Stomach (tissue), 19 donors: ENCODE results near the gene WTAP. TPM values are rescaled to one million over a fixed set of nuclear protein-coding genes. Genes with fewer than 3 reads are reported as not detected.

ENCODE experiments used
- DNase-seq, 2 donors: peaks; one replicate each; pipeline versions ENCODE4 v3.0.0 to v3.0.0-alpha.2; 2013 to 2019
- H3K27ac ChIP-seq, 5 donors: fragments of 200-600 bp in 4 of 5; sonication (generic) in 4 of 5; one replicate each; pipeline ENCODE4 v1.5.1; 2013 to 2019; ENCODE audit warnings: mild to moderate bottlenecking in 1 of 5, moderate library complexity in 1 of 5
- H3K27me3 ChIP-seq, 3 donors: fragments of 200-600 bp; sonication (generic); one replicate each; pipeline ENCODE4 v1.5.1; 2017 to 2019; ENCODE audit warnings: mixed run types in 1 of 3
- H3K36me3 ChIP-seq, 4 donors: fragments of 200-600 bp; sonication (generic); 1 replicate in 3 of 4; 2 replicates in 1 of 4; pipeline ENCODE4 v1.5.1; 2016 to 2019
- H3K4me1 ChIP-seq, 4 donors: fragments of 200-600 bp; sonication (generic); one replicate each; pipeline ENCODE4 v1.5.1; 2016 to 2019
- H3K4me3 ChIP-seq, 4 donors: fragments of 200-600 bp; sonication (generic) in 3 of 4; one replicate each; pipeline ENCODE4 v1.5.1; 2016 to 2019; ENCODE audit warnings: mild to moderate bottlenecking in 1 of 4
- H3K9me3 ChIP-seq, 4 donors: fragments of 200-600 bp; sonication (generic); one replicate each; pipeline ENCODE4 v1.5.1; 2016 to 2019
- CTCF ChIP-seq, 7 experiments: fragments of 450-650 bp in 4 of 7; fragments of 200-600 bp in 3 of 7; sonication (generic) in 3 of 7; IDR thresholded peaks; one replicate each; pipeline ENCODE4 v1.5.1; 2016 to 2019; ENCODE audit warnings: antibody characterized with exemption in 7 of 7, control low read depth in 2 of 7, mild to moderate bottlenecking in 1 of 7
- EP300 ChIP-seq: sonication (generic); formaldehyde crosslinking; IDR thresholded peaks from one replicate; pipeline ENCODE4 v1.6.1; 2017; ENCODE audit warnings: antibody characterized with exemption
- POLR2A ChIP-seq, 4 donors: fragments of 450-650 bp; IDR thresholded peaks; one replicate each; pipeline ENCODE4 v1.6.1; 2016; ENCODE audit warnings: antibody characterized with exemption in 4 of 4, control low read depth in 2 of 4, mild to moderate bottlenecking in 1 of 4, moderate library complexity in 1 of 4
- POLR2AphosphoS5 ChIP-seq, 3 donors: sonication (generic); formaldehyde crosslinking; IDR thresholded peaks; one replicate each; pipeline ENCODE4 v1.6.1; 2016; ENCODE audit warnings: antibody characterized with exemption in 3 of 3
- WGBS, 5 donors: extraction: QIAGEN DNeasy Blood & Tissue Kit in 3 of 5; methylation state at CpG; one replicate each; pipeline versions ENCODE4 v1.1.5 to v1.1.7; 2013 to 2018; 5-methylcytosine and 5-hydroxymethylcytosine counted together
- intact Hi-C: fragments of 100-400 bp; cut with DNase I; formaldehyde crosslinking; loops from one replicate; pipeline ENCODE4 v1.15.1; 2023; ENCODE audit warnings: low total_unique reads
- long read RNA-seq, 10 donors: transcript quantifications; one replicate each; lab custom pipeline, GENCODE V29; 2026
- polyA plus RNA-seq, 3 donors: library from polyadenylated mRNA; stranded (reverse); fragments of 200-250 nt; gene quantifications; one replicate each; pipeline ENCODE4 v1.2.3, GENCODE V29; 2013
- total RNA-seq, 5 donors: library from RNA; depleted of rRNA; stranded (reverse); fragments of >200 nt; gene quantifications; one replicate each; pipeline versions ENCODE4 v1.1.0 to v1.2.3, GENCODE V29; 2014 to 2016
- donor health status: healthy with polysubstance abuse.
- donor health status: Bipolar disorder and iron deficiency.
- donor health status: healthy.

The WTAP gene
- 100 to 1,000 TPM in 1 of 5 donors, 10 to 100 TPM in 4; 35.0 to 125 (median 82.6) TPM for total RNA-seq
- polyA plus RNA-seq: 10 to 100 TPM; 54.1 to 78.1 (median 58.3) TPM
- long read RNA-seq, donor 1, partial matches to known transcripts: 0 of 5 reads
- long read RNA-seq, donor 1, other reads (novel, unspliced or antisense): 0 of 5 reads
- long read RNA-seq, donor 2, transcript WTAP-201 (6 exons, 1,622 nt): major isoform, 10 of 24 reads
- long read RNA-seq, donor 2, partial matches to known transcripts: 7 of 24 reads
- long read RNA-seq, donor 2, other reads (novel, unspliced or antisense): 0 of 24 reads
- long read RNA-seq, donor 3, partial matches to known transcripts: 0 of 5 reads
- long read RNA-seq, donor 3, other reads (novel, unspliced or antisense): 0 of 5 reads
- long read RNA-seq, donor 4: 0 reads
- long read RNA-seq, donor 5, transcript WTAP-201 (6 exons, 1,622 nt): major isoform, 17 of 29 reads
- long read RNA-seq, donor 5, partial matches to known transcripts: 8 of 29 reads
- long read RNA-seq, donor 5, other reads (novel, unspliced or antisense): 0 of 29 reads
- long read RNA-seq, donor 6, transcript WTAP-206 (8 exons, 2,109 nt): minor isoform, 12 of 108 reads
- long read RNA-seq, donor 6, transcript WTAP-201 (6 exons, 1,622 nt): major isoform, 20 of 108 reads
- long read RNA-seq, donor 6, partial matches to known transcripts: 70 of 108 reads
- long read RNA-seq, donor 6, other reads (novel, unspliced or antisense): 0 of 108 reads
- long read RNA-seq, donor 7, transcript WTAP-201 (6 exons, 1,622 nt): major isoform, 14 of 35 reads
- long read RNA-seq, donor 7, partial matches to known transcripts: 18 of 35 reads
- long read RNA-seq, donor 7, other reads (novel, unspliced or antisense): 0 of 35 reads
- long read RNA-seq, donor 8, transcript WTAP-201 (6 exons, 1,622 nt): major isoform, 5 of 21 reads
- long read RNA-seq, donor 8, partial matches to known transcripts: 11 of 21 reads
- long read RNA-seq, donor 8, other reads (novel, unspliced or antisense): 0 of 21 reads
- long read RNA-seq, donor 9, transcript WTAP-201 (6 exons, 1,622 nt): major isoform, 16 of 30 reads
- long read RNA-seq, donor 9, partial matches to known transcripts: 6 of 30 reads
- long read RNA-seq, donor 9, other reads (novel, unspliced or antisense): 0 of 30 reads
- long read RNA-seq, donor 10, partial matches to known transcripts: 17 of 24 reads
- long read RNA-seq, donor 10, other reads (novel, unspliced or antisense): 0 of 24 reads

GRCh38 chr6:159726918-159727716 lies at the start of gene WTAP:
WTAP (plus strand) TSS chr6:159727506; CDS start chr6:159736266, 8,760 bp downstream.
- Histone ChIP-seq H3K4me3 (peak within 1 kb of the TSS; percentile 65 to 96 (median 84)), H3K36me3 (peaks cover 0 to 6% (median 0%) of the 10 kb centered on the region in 4 donors), H3K4me1 (peaks cover 30 to 60% (median 44%) of the 10 kb centered on the region in 4 donors), H3K27ac (peak within 1 kb of the TSS; percentile 97 to 100 (median 99)), H3K27me3 (no peaks in the 10 kb centered on the region), H3K9me3 (no peaks in the 10 kb centered on the region)
- intact Hi-C loops: no loop called here
- peak; percentile 97 to 99 for DNase-seq
- WGBS, 5 donors: 0 to 1% (median 1%) methylated on average over 28 to 93 of the region's 93 CpGs
- TF ChIP-seq POLR2A (IDR thresholded peaks at IDR 0.05) (peak in 2 of 4 donors; percentile 37 to 69), POLR2AphosphoS5 (IDR thresholded peaks at IDR 0.05) (peak; percentile 94 to 97 (median 95)), CTCF (IDR thresholded peaks at IDR 0.05) (no peak)

- DNase-seq: no peak
- H3K4me1 ChIP-seq: peaks cover 0 to 43% (median 28%) of the 10 kb centered on the region in 4 donors
- H3K9me3 ChIP-seq: no peaks in the 10 kb centered on the region
- H3K27ac ChIP-seq: peak overlapping the region in 1 of 5 donors; percentile 22
- TF ChIP-seq EP300 (no peak), POLR2AphosphoS5 (IDR thresholded peaks at IDR 0.05) (no peak), POLR2A (IDR thresholded peaks at IDR 0.05) (no peak), CTCF (IDR thresholded peaks at IDR 0.05) (no peak)
- 90 to 100% (median 97%) methylated on average over 5 of the region's 5 CpGs for WGBS, 5 donors
- H3K27me3 ChIP-seq: no peaks in the 10 kb centered on the region
- no peak overlapping the region for H3K4me3 ChIP-seq
- H3K36me3 ChIP-seq: peaks cover 20 to 56% (median 46%) of the 10 kb centered on the region in 4 donors
- intact Hi-C loops: no loop called here
Measured at GRCh38 chr6:159677506-159678165, 49.7 kb upstream of the WTAP start.

- intact Hi-C loops: no loop called here
- no peak for DNase-seq
- Histone ChIP-seq H3K4me3 (no peak overlapping the region), H3K9me3 (no peaks in the 10 kb centered on the region), H3K27ac (peak overlapping the region in 1 of 5 donors; percentile 52), H3K27me3 (no peaks in the 10 kb centered on the region), H3K36me3 (peaks cover 26 to 65% (median 55%) of the 10 kb centered on the region in 4 donors), H3K4me1 (peaks cover 0 to 53% (median 34%) of the 10 kb centered on the region in 4 donors)
- TF ChIP-seq EP300: no peak
- no peak for TF ChIP-seq POLR2AphosphoS5 (IDR thresholded peaks at IDR 0.05)
- TF ChIP-seq POLR2A (IDR thresholded peaks at IDR 0.05): no peak
- TF ChIP-seq CTCF (IDR thresholded peaks at IDR 0.05): no peak
- WGBS, 5 donors: 95 to 99% (median 96%) methylated on average over 3 of the region's 3 CpGs
Measured at GRCh38 chr6:159678574-159678973, 48.7 kb upstream of the WTAP start.
